Liver (tissue), 9 donors: ENCODE data around the gene TPBGL. TPM values are rescaled to one million over a fixed set of nuclear protein-coding genes. Genes with fewer than 3 reads are reported as not detected.
A peak's percentile ranks its signal among the peaks of the same experiment; 100 is the strongest.

Experiments used
- DNase-seq: peaks from one replicate; pipeline ENCODE4 v3.0.0-alpha.2; 2017; ENCODE audit warnings: low spot score
- H3K27ac ChIP-seq, 2 donors: one replicate each; pipeline ENCODE4 v1.7.0; 2013; ENCODE audit warnings: inconsistent platforms in 2 of 2, low read length in 2 of 2, control low read depth in 1 of 2, low read depth in 1 of 2, mild to moderate bottlenecking in 1 of 2
- H3K27me3 ChIP-seq, 4 donors: one replicate each; pipeline versions ENCODE4 v1.6.1 to v1.7.0; 2013; ENCODE audit warnings: low read length in 3 of 4, inconsistent platforms in 1 of 4, mild to moderate bottlenecking in 1 of 4, moderate library complexity in 1 of 4; ENCODE audit not compliant: control insufficient read depth in 4 of 4, insufficient read depth in 4 of 4
- H3K36me3 ChIP-seq, 4 donors: one replicate each; pipeline versions ENCODE4 v1.6.1 to v1.7.0; 2013; ENCODE audit warnings: low read length in 3 of 4, mild to moderate bottlenecking in 3 of 4, low read depth in 1 of 4, moderate library complexity in 1 of 4; ENCODE audit not compliant: control insufficient read depth in 4 of 4, insufficient read depth in 3 of 4
- H3K4me1 ChIP-seq, 4 donors: one replicate each; pipeline versions ENCODE4 v1.6.1 to v1.7.0; 2013; ENCODE audit warnings: low read length in 3 of 4, mild to moderate bottlenecking in 3 of 4, moderate library complexity in 1 of 4; ENCODE audit not compliant: control insufficient read depth in 4 of 4, insufficient read depth in 4 of 4
- H3K4me3 ChIP-seq, 3 donors: one replicate each; pipeline versions ENCODE4 v1.6.1 to v1.7.0; 2013; ENCODE audit warnings: low read length in 3 of 3, control low read depth in 1 of 3, low read depth in 1 of 3, mild to moderate bottlenecking in 1 of 3
- H3K9ac ChIP-seq, 2 donors: one replicate each; pipeline ENCODE4 v1.7.0; 2013; ENCODE audit warnings: low read length in 2 of 2, mild to moderate bottlenecking in 2 of 2, moderate library complexity in 2 of 2, control low read depth in 1 of 2, low read depth in 1 of 2
- H3K9me3 ChIP-seq, 4 donors: one replicate each; pipeline versions ENCODE4 v1.6.1 to v1.7.0; 2013; ENCODE audit warnings: low read length in 3 of 4; ENCODE audit not compliant: control insufficient read depth in 4 of 4
- EGR1 ChIP-seq, 2 donors: IDR thresholded peaks; 2 replicates each; pipeline ENCODE4 v1.6.1; 2016 to 2018; ENCODE audit warnings: antibody characterized with exemption in 2 of 2, low read depth in 2 of 2
- FOXA1 ChIP-seq: IDR thresholded peaks from 2 replicates; pipeline ENCODE4 v1.6.1; 2016; ENCODE audit warnings: antibody characterized with exemption
- FOXA2 ChIP-seq: IDR thresholded peaks from 2 replicates; pipeline ENCODE4 v1.6.1; 2016; ENCODE audit warnings: antibody characterized with exemption
- GABPA ChIP-seq, 2 donors: IDR thresholded peaks in 1 of 2; conservative IDR thresholded peaks in 1 of 2; 2 replicates each; pipeline ENCODE4 v1.6.1; 2016; ENCODE audit warnings: antibody characterized with exemption in 2 of 2, mild to moderate bottlenecking in 1 of 2, moderate library complexity in 1 of 2
- HNF4A ChIP-seq, 2 donors: conservative IDR thresholded peaks; 2 replicates each; pipeline ENCODE4 v1.6.1; 2016; ENCODE audit warnings: antibody characterized with exemption in 2 of 2, mild to moderate bottlenecking in 2 of 2
- HNF4G ChIP-seq: IDR thresholded peaks from 2 replicates; pipeline ENCODE4 v1.6.1; 2016; ENCODE audit warnings: antibody characterized with exemption
- JUND ChIP-seq, 2 donors: IDR thresholded peaks; 2 replicates each; pipeline ENCODE4 v1.6.1; 2016; ENCODE audit warnings: antibody characterized with exemption in 2 of 2
- NR2F2 ChIP-seq: IDR thresholded peaks from 2 replicates; pipeline ENCODE4 v1.6.1; 2016; ENCODE audit warnings: antibody characterized with exemption
- RAD21 ChIP-seq, 2 donors: IDR thresholded peaks; 2 replicates each; pipeline ENCODE4 v1.6.1; 2016; ENCODE audit warnings: antibody characterized with exemption in 2 of 2, mild to moderate bottlenecking in 2 of 2
- RXRA ChIP-seq, 2 donors: IDR thresholded peaks; 2 replicates each; pipeline ENCODE4 v1.6.1; 2017 to 2018; ENCODE audit warnings: antibody characterized with exemption in 2 of 2, mild to moderate bottlenecking in 1 of 2
- SP1 ChIP-seq: IDR thresholded peaks from 2 replicates; pipeline ENCODE4 v1.6.1; 2018; ENCODE audit warnings: antibody characterized with exemption, mild to moderate bottlenecking
- TAF1 ChIP-seq: conservative IDR thresholded peaks from 2 replicates; pipeline ENCODE4 v1.6.1; 2016; ENCODE audit warnings: antibody characterized with exemption, mild to moderate bottlenecking
- YY1 ChIP-seq: IDR thresholded peaks from 2 replicates; pipeline ENCODE4 v1.6.1; 2016; ENCODE audit warnings: antibody characterized with exemption, mild to moderate bottlenecking
- WGBS: extraction: QIAGEN DNeasy Blood & Tissue Kit; methylation state at CpG from one replicate; pipeline ENCODE4 v1.1.7; 2013; 5-methylcytosine and 5-hydroxymethylcytosine counted together
- polyA plus RNA-seq, 2 donors: library from polyadenylated mRNA; stranded (reverse) in 1 of 2; unstranded in 1 of 2; fragments of 200-250 nt in 1 of 2; fragments of >200 nt in 1 of 2; fragmentation: Nextera tagmentation in 1 of 2; extraction: Ambion mirVana in 1 of 2; gene quantifications; one replicate each; pipeline versions ENCODE4 v1.2.1 to v1.2.3, GENCODE V29; 2013 to 2015
- total RNA-seq, 2 donors: library from RNA; depleted of rRNA; stranded (reverse); fragments of >200 nt; gene quantifications; one replicate each; pipeline ENCODE4 v1.2.3, GENCODE V29; 2014
- TF ChIP-seq, protein P1 (sequence below): fragments of 150-350 bp; IDR thresholded peaks from 2 replicates; pipeline ENCODE4 v1.5.1; 2017; ENCODE audit warnings: improper control_type of control experiment, low read depth, low read length; ENCODE audit not compliant: missing input control
- TF ChIP-seq, protein P2 (sequence below): IDR thresholded peaks from 2 replicates; pipeline ENCODE4 v1.6.1; 2016; ENCODE audit warnings: antibody characterized with exemption
- TF ChIP-seq, protein P3 (sequence below): IDR thresholded peaks from 2 replicates; pipeline ENCODE4 v1.6.1; 2016; ENCODE audit warnings: antibody characterized with exemption
- TF ChIP-seq, protein P4 (sequence below): IDR thresholded peaks from 2 replicates; pipeline ENCODE4 v1.6.1; 2016; ENCODE audit warnings: antibody characterized with exemption
- TF ChIP-seq, protein P5 (sequence below): IDR thresholded peaks from 2 replicates; pipeline ENCODE4 v1.6.1; 2016; ENCODE audit warnings: antibody characterized with exemption, mild to moderate bottlenecking
- donor health status: healthy.
- donor health status: healthy.
- donor health status: healthy.
- donor health status: healthy.
- donor health status: healthy.

TPBGL gene
- total and polyA plus RNA-seq, 4 donors, result 0.05 TPM; not detected in 3

DNA sequence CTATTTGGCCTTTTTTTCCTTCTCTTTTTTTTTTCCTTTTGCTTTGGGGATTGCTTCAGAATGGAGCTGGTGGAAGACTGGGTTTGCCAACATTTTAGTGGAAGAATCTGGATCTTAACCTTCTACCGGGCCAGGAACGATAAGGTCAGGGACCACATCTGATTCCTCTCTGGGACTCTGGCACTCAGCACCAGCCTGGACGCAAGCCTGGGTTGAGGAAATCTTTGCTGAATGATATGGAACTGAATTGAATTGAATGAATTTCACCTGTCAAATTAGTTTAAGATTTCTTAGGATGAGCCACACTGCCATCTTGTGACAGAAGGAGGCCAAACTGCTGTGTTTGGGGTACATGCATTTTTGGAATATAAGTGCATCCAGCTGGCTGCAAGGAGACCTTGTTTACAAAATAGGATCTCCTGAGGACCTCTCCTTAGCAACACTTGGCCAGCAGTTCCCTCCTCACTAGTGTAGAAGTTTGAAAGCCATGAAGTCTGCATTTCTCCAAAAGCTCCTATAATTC, 30.4 kb downstream of the TPBGL start:
- WGBS, result 84% methylated on average over 3 of the region's 3 CpGs
- TF ChIP-seq SP1, result no peak
- peak; percentile 20 to 25 for TF ChIP-seq RAD21 (IDR thresholded peaks at IDR 0.05)
- no peak for TF ChIP-seq FOXA2
- no peak for TF ChIP-seq EGR1 (IDR thresholded peaks at IDR 0.05; ENCODE audit: low read depth in 2 of 2)
- TF ChIP-seq, protein P1, sequence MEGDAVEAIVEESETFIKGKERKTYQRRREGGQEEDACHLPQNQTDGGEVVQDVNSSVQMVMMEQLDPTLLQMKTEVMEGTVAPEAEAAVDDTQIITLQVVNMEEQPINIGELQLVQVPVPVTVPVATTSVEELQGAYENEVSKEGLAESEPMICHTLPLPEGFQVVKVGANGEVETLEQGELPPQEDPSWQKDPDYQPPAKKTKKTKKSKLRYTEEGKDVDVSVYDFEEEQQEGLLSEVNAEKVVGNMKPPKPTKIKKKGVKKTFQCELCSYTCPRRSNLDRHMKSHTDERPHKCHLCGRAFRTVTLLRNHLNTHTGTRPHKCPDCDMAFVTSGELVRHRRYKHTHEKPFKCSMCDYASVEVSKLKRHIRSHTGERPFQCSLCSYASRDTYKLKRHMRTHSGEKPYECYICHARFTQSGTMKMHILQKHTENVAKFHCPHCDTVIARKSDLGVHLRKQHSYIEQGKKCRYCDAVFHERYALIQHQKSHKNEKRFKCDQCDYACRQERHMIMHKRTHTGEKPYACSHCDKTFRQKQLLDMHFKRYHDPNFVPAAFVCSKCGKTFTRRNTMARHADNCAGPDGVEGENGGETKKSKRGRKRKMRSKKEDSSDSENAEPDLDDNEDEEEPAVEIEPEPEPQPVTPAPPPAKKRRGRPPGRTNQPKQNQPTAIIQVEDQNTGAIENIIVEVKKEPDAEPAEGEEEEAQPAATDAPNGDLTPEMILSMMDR, result peak; percentile 12
- TF ChIP-seq, protein P2, sequence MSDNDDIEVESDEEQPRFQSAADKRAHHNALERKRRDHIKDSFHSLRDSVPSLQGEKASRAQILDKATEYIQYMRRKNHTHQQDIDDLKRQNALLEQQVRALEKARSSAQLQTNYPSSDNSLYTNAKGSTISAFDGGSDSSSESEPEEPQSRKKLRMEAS, result no peak
- TF ChIP-seq, protein P3, sequence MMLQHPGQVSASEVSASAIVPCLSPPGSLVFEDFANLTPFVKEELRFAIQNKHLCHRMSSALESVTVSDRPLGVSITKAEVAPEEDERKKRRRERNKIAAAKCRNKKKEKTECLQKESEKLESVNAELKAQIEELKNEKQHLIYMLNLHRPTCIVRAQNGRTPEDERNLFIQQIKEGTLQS, result no peak
- no peak for TF ChIP-seq NR2F2
- no peak overlapping the region for H3K27ac ChIP-seq
- no peaks in the 10 kb centered on the region for H3K9me3 ChIP-seq
- DNase-seq, result no peak
- no peak overlapping the region for H3K4me3 ChIP-seq
- no peaks in the 10 kb centered on the region for H3K27me3 ChIP-seq
- H3K36me3 ChIP-seq, result peaks cover 0 to 18% (median 7%) of the 10 kb centered on the region in 4 donors
- no peaks in the 10 kb centered on the region for H3K4me1 ChIP-seq
- H3K9ac ChIP-seq, result no peak overlapping the region

DNA sequence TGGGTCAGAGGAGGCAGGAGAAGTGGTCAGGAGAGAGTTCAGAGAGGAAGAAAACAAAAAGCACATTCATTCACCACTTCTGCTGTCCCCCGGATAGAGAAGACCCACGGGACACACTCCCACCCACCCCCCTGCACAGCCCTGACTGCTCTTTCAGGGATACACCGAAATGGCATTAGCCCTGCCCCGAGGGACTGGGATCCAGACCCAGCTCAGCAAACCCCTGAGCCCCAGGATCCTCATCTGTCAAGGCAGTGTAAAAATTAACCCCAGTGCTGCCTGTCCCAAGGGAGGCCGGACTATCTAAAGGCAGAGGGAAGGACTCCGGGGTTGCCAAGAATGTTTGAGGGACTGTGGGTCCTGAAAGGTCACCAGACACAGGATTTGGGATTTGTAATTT, 31.2 kb downstream of the TPBGL start:
- WGBS, result 73% methylated on average over 6 of the region's 6 CpGs
- no peak for DNase-seq
- H3K36me3 ChIP-seq, result peaks cover 0 to 16% (median 7%) of the 10 kb centered on the region in 4 donors

More for the DNA sequence above, 31.2 kb downstream of the TPBGL start:
- Histone ChIP-seq H3K27ac (no peak overlapping the region), H3K4me1 (no peaks in the 10 kb centered on the region), H3K9me3 (no peaks in the 10 kb centered on the region), H3K4me3 (no peak overlapping the region), H3K27me3 (no peaks in the 10 kb centered on the region), H3K9ac (no peak overlapping the region)
- TF ChIP-seq NR2F2, result no peak
- TF ChIP-seq RXRA (IDR thresholded peaks at IDR 0.05), result no peak
- TF ChIP-seq FOXA1, result no peak
- TF ChIP-seq, protein P2, result no peak
- TF ChIP-seq EGR1 (IDR thresholded peaks at IDR 0.05; ENCODE audit: low read depth in 2 of 2), result no peak
- TF ChIP-seq SP1, result no peak
- TF ChIP-seq, protein P4, sequence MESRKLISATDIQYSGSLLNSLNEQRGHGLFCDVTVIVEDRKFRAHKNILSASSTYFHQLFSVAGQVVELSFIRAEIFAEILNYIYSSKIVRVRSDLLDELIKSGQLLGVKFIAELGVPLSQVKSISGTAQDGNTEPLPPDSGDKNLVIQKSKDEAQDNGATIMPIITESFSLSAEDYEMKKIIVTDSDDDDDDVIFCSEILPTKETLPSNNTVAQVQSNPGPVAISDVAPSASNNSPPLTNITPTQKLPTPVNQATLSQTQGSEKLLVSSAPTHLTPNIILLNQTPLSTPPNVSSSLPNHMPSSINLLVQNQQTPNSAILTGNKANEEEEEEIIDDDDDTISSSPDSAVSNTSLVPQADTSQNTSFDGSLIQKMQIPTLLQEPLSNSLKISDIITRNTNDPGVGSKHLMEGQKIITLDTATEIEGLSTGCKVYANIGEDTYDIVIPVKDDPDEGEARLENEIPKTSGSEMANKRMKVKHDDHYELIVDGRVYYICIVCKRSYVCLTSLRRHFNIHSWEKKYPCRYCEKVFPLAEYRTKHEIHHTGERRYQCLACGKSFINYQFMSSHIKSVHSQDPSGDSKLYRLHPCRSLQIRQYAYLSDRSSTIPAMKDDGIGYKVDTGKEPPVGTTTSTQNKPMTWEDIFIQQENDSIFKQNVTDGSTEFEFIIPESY, result no peak
- TF ChIP-seq HNF4G, result no peak
- TF ChIP-seq GABPA (IDR thresholded peaks at IDR 0.05 in 1 of 2, conservative IDR thresholded peaks at IDR 0.05 in 1 of 2), result no peak
- TF ChIP-seq, protein P1, result no peak
- no peak for TF ChIP-seq YY1
- no peak for TF ChIP-seq TAF1
- TF ChIP-seq JUND (IDR thresholded peaks at IDR 0.05), result no peak
- TF ChIP-seq, protein P5, sequence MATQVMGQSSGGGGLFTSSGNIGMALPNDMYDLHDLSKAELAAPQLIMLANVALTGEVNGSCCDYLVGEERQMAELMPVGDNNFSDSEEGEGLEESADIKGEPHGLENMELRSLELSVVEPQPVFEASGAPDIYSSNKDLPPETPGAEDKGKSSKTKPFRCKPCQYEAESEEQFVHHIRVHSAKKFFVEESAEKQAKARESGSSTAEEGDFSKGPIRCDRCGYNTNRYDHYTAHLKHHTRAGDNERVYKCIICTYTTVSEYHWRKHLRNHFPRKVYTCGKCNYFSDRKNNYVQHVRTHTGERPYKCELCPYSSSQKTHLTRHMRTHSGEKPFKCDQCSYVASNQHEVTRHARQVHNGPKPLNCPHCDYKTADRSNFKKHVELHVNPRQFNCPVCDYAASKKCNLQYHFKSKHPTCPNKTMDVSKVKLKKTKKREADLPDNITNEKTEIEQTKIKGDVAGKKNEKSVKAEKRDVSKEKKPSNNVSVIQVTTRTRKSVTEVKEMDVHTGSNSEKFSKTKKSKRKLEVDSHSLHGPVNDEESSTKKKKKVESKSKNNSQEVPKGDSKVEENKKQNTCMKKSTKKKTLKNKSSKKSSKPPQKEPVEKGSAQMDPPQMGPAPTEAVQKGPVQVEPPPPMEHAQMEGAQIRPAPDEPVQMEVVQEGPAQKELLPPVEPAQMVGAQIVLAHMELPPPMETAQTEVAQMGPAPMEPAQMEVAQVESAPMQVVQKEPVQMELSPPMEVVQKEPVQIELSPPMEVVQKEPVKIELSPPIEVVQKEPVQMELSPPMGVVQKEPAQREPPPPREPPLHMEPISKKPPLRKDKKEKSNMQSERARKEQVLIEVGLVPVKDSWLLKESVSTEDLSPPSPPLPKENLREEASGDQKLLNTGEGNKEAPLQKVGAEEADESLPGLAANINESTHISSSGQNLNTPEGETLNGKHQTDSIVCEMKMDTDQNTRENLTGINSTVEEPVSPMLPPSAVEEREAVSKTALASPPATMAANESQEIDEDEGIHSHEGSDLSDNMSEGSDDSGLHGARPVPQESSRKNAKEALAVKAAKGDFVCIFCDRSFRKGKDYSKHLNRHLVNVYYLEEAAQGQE, result no peak
- TF ChIP-seq FOXA2, result no peak
- TF ChIP-seq HNF4A (conservative IDR thresholded peaks at IDR 0.05), result no peak
- TF ChIP-seq RAD21 (IDR thresholded peaks at IDR 0.05), result no peak
